HG02623 (cell line): ENCODE measurements around the gene TMEM200B.
"Not testable (repeated sequence)": the region's sequence is repeated elsewhere in the genome, so short reads cannot be mapped to it uniquely, and the experiment has no call there.

Experiments
- ATAC-seq: cut with Tn5 transposase; IDR thresholded peaks from one replicate; pipeline ENCODE4 v1.9.1; 2021; ENCODE audit warnings: moderate library complexity; ENCODE audit not compliant: unreplicated experiment

TMEM200B gene

DNA sequence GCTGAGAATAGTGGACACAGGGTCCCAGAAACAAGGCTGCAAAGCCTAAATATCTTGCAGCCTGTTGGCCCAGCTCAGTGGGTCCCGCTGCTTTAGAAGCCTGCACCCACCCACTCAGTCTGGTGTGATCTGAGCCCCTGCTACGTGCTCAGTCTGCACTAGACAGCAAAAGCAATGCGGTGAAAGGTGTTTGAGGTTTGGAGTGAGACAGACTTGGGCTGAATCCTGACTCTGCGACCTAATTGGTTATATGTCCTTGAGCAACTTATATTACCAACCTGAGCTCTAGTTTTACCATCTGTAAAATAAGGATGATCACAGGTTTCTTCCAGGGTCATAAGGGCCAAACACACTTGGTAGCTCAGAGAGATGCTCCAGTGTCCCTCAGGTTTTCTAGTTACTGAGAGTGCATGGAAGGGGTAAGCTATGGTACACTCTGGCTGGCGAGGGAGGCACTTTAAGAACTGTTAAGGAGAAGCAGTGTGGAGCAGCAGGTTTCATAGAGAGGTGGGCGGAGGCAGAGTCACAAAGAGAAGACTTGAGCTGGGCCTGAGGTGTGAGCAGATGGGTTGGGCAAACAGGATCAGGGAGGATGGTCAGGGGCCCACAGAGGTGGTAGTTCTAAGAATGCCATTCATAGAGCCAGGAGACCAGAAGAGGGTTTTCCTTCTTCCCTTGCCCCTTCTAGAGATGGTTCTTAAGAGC lies 10.1 kb downstream of the TMEM200B start:
- no peak for ATAC-seq

DNA sequence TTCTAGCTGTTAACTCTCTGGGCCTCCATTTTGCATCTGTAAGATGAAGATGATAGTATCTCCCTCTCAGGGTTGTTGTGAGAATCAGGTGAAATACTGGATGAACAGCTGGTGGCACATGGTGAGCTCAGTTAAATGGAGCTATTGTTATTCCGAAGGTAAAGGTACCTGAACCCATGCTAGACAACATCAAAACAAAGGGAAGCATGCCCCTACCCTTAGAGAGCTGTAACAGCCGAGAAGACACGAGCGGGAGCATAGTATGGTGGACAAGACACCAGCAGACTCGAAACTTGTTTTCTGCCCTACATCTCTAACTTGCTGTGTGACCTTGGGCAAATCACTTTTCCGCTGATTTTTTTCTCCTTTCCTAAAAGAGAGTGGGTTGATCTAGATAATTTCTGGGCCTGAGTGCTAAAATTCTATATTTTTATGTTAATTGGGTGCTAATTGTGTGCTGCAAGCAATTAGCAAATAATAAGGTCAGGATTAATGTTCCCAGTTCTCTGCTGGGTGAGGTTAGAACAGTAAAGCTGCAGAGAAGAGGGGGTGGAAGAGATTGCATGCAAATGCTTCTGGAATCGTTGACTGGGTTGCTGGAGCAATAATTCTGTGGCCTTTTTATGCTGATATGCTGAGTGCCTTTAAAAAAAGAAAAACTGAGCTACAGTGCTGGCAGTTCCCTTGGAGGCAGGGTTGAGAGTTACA lies 10.8 kb downstream of the TMEM200B start:
- ATAC-seq = no peak

DNA sequence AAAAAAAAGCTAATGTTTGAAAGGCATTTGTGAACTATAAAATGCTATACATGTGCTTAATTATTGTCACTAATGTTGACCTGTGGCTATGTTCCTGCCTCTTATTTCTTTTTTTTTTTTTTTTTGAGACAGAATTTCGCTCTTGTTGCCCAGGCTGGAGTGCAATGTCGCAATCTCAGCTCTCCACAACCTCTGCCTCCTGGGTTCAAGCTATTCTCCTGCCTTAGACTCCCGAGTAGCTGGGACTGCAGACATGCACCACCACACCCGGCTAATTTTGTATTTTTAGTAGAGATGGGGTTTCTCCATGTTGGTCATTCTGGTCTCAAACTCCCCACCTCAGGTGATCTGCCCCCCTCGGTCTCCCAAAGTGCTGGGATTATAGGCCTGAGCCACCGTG lies 15.7 kb downstream of the TMEM200B start:
- not testable (repeated sequence) for ATAC-seq

DNA sequence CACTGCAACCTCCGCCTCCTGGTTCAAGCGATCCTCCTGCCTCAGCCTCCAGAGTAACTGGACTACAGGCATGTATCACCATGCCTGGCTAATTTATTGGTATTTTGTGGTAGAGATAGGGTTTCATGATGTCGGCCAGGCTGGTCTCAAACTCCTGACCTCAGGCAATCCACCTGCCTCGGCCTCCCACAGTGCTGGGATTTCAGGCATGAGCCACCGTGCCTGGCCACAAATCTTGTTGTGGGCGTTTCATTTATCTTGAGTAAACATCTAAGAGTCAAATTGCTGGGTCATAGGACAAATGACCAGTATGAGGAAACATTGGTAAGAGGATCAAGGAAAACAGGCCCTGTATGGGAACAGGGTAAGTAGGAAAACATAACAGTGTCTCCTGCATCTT lies 17.9 kb downstream of the TMEM200B start:
- no peak for ATAC-seq

DNA sequence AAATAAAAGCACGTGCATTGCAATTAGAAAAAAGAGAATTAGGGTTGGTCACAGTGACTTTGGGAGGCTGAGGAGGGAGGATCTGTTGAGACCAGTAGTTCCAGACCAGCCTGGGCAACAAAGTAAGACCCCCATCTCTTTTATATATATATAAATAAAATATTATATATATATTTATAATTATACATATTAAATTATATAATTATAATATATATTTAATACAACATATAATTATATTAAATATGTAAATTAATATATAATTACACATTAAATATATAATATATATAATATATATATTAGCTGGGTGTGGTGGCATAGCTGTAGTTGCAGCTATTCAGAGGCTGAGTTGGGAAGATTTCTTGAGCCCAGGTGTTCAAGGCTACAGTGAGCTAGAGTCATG lies 23.2 kb downstream of the TMEM200B start:
- ATAC-seq = no peak

DNA sequence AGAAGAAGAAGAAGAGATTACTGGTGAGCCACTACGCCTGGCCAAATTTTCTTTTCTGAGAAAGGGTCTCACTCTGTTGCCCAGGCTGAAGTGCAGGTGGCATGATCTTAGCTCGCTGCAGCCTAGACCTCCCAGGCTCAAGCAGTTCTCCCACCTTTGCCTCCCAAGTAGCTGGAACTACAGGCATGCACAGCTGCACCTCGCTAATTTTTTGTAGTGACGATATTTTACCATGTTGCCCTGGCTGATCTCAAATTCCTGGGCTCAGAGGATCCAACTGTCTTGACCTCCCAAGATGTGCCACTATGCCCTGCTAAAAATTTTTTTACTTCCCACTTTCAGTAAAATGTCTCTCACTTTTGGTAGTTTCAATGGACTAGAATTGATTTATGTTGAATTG lies 24.4 kb downstream of the TMEM200B start:
- no peak for ATAC-seq

DNA sequence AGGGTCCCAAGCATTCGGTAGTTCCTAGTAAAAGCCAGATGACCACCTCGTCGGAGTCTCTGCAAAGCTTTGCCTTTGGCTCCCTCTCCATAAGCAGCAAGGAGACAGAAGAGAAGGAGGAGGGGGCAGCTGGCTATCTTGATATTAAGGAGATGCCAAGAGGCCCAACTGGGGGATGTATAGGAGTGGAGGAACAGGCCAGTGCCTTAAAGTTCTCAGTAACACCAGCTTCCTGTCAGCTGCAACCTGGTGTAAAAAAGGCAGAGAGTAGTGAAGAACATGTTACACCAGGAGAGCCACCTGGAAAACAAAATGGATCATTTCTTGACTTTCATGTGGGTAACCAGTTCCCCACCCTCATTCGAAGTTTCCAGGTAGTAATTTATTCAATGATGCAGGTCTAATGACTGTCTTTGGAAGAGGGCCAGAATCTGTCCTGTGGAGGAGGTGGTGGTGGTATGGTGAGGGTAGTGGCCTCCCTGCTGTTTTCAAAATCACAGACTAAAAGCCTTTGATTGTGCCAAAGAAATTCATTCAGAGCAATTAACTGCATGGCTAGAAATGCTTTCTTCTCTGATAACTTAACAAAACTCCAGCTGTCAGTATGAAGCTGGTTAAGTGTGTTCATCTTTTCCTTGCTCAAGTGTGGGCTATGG lies 27.3 kb downstream of the TMEM200B start:
- ATAC-seq = no peak

DNA sequence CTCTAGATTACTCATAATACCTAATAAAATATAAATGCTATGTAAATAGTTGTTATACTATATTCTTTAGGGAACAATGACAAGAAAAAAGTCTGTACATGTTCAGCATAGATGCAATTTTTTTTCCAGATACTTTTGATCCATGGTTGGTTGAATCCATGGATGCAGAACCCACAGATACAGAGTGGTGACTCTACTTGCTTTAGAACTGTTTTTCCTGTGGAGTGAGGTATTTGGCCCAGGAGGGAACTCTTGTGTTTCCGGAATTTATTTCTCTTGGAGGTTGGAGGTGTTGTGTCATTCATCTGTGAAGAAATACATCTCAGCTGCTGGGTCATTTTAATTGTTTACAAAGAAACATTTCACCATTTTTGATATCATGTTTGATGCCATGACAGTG lies 28.7 kb downstream of the TMEM200B start:
- no peak for ATAC-seq

DNA sequence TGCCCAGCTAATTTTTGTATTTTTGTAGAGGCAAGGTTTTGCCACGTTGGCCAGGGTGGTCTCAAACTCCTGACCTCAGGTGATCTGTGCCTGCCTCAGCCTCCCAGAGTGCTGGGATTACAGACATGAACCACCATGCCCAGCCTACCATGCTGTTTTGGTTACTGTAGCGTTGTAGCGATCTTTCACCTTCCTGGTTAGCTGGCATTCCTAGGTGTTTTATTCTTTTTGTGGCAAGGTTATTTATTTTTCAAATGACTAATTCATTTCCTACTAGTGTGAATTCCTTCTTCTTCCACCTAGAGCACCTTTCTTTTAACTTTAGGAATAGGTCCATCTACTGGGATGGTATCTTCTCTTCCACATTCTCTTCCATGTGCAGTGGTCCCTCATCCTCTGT lies 29.3 kb downstream of the TMEM200B start:
- ATAC-seq = no peak

DNA sequence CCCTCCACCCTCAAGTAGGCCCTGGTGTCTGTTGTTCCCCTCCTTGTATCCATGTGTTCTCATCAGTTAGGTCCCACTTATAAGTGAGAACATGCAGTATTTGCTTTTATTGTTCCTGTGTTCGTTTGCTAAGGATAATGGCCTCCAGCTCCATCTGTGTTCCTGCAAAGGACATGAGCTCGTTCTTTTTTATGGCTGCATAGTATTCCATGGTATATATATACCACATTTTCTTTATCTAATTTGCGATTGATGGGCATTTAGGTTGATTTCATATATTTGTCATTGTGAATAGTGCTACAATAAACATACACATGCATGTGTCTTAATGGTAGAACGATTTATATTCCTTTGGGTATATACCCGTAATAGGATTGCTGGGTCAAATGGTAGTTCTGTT lies 31.0 kb downstream of the TMEM200B start:
- not testable (repeated sequence) for ATAC-seq

DNA sequence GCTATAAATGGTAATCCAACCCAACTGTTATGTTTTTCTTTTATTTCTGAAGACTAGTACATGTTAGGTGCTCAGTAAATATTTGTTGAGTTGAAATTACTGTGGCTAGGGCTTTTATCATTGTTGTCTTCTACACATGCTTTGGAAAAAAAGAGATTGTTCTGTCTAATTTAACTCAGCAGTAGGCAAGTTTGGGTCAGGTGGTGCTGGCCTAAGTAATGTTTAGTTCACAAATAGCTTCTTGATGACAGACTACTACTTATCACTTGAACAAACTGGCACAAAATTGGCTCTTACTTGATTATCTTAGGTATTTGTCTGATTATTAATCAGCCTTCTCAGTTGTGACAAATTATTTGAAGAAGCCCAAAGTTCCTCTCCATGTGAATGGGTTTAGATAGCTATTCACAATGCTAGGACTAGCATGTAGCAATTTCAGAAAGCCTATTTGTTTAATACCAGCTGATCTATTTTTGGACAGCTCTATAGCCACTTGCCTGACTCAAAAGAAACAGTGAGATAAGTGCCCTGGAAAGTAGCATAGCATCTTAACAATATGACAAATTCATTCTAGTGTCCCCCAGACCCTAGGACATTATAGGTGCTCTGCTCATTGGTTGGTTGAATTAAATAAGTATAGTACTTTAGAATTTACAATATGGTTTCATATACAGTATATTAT lies 32.6 kb downstream of the TMEM200B start:
- no peak for ATAC-seq

DNA sequence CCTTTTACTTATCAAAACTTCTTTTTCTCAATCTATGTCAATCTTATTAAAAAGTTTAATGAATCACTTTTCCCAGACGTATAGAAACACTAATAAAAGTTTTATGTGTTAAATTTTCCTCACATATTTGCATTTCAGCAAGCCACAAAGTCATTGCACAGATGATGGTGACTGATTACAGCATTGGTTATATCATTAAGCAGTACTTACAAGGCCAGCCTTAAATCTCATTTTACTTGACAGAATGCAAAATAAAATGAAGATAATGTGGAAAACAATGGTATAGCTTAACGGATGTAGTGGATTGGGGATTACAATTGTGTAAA lies 39.5 kb downstream of the TMEM200B start:
- no peak for ATAC-seq

DNA sequence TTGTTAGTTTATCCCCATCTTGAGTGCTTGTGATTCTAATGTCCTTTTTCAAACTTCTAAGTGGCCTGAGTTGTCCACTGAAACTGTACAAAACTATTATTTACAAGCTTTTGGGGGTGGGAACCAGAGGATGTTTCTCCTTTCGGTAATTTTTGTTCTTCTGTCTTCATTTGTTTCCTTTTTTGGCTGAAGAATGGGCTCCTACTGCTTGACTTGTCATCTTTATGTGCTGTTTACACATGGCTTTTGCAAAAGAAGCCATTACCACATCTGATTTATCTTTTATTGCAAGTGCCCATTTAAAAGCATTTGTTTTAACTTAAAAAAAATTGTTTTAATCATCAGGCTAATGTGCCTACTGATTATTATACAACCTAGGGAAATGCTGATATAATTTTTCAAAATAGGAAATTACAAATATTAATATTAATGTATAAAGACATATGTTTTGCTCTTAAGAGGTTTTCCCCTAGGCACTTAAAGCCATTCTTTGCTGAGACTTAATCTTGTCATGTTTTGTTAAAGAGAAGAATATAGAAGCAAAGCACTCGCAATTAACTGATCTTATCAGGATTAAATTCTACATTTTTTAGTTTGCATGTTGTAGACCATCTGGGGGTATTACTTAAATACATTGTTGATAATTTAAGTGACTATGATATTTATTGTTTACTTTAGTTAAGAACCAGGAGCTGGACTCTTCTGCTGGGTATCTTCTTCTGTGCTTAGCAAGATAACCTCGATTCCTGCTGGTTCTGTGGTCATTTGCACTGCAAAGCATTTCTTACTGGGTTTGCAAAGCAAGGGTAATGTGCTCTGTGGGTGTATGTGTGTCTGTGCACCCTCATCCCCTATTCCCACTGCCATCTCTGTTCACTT lies 40.1 kb downstream of the TMEM200B start:
- no peak for ATAC-seq

DNA sequence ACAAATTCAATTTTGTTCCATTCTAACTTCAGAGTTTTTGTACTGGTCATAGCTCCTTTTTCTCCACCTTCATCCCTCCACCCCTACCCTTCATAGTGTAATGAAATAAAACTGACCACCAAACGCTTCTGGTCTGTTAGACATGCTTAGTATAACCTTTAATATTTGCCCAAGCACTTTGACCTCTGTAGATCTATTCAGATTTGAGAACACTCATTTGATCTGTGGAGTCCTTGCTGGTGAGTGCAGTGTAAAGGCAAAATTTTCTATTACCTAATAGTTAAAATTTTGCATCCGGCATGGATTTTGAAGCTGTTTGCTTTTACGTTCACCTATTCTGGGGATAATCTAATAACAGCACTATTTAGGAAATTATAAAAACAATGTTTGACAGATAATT lies 41.2 kb downstream of the TMEM200B start:
- no peak for ATAC-seq

DNA sequence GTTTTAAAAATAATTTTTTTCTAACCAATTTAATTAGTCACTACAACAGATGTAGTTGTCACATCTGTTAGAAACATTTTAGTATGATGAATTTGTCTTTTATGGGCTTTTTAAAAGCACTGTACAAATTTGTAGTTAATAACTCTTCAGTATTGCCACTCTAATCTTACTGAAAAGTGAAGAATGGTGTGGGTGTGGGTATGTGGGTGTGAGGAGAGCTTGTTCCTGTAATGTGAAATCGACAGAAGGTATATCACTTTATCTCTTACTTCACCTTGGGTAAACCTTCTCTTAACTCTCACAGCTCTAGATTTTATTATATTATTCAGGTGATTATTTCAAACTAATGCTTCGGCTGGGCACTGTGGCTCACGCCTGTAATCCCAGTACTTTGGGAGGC lies 42.5 kb downstream of the TMEM200B start:
- no peak for ATAC-seq

DNA sequence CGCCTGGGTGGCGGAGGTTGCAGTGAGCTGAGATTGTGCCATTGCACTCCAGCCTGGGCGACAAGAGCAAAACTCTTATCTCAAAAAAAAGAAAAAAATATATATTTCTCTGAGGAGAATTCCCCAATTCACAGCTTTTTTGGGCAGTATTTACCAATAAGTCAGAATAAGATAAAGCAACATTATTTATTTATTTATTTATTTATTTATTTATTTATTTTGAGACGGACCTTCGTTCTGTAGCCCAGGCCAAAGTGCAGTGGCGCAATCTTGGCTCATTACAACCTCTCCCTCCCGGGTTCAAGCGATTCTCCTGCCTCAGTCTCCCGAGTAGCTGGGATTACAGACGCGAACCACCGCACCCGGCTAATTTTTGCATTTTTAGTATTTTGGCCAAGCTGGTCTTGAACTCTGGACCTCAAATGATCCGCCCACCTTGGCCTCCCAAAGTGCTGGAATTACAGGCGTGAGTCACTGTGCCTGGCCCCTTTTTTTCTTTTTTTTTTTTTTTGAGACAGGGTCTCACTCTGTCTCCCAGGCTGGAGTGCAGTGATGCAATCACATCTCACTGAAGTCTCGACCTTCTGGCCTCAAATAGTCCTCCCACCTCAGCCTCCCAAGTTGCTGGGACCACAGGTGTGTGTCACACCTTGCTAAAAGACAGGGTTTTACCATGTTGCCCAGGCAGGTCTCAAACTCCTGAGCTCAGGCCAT lies 43.6 kb downstream of the TMEM200B start:
- ATAC-seq = not testable (repeated sequence)

DNA sequence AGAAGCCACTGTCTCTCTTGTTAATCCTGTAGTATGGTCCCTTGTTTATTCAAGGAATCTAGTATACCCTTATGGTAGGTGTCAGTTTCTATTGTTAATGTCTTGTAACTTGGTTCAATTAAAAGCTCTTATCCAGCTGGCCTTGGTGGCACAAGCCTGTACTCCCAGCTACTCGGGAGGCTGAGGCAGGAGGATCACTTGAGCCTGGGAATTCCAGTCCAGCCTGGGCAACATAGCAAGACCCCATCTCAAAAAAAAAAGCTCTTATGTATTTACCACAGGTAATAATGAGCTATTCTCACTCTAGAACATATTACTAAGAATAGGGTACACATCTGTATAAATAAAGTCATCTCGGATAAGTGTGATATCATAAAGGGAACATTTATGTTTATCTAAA lies 46.5 kb downstream of the TMEM200B start:
- ATAC-seq = no peak
